HEK293T (cell line): Measurements from ENCODE around the gene LRRC8B.

Source experiments
- ARNT ChIP-seq: fragments of 450-650 bp; IDR thresholded peaks from 2 replicates; pipeline ENCODE4 v1.6.1; 2017; ENCODE audit warnings: mild to moderate bottlenecking
- BHLHE40 ChIP-seq: fragments of 450-650 bp; IDR thresholded peaks from 2 replicates; pipeline ENCODE4 v1.6.1; 2016; ENCODE audit warnings: mild to moderate bottlenecking, moderate library complexity, borderline replicate concordance
- ELF4 ChIP-seq: fragments of 450-650 bp; IDR thresholded peaks from 2 replicates; pipeline ENCODE4 v1.6.1; 2017; ENCODE audit warnings: antibody characterized with exemption
- FOXA1 ChIP-seq: fragments of 450-650 bp; IDR thresholded peaks from 2 replicates; pipeline ENCODE4 v1.6.1; 2016; ENCODE audit warnings: mild to moderate bottlenecking
- FOXK2 ChIP-seq: fragments of 450-650 bp; IDR thresholded peaks from 2 replicates; pipeline ENCODE4 v1.6.1; 2016; ENCODE audit warnings: mild to moderate bottlenecking
- L3MBTL2 ChIP-seq: fragments of 450-650 bp; conservative IDR thresholded peaks from 2 replicates; pipeline ENCODE4 v1.6.1; 2016; ENCODE audit warnings: mild to moderate bottlenecking
- SP1 ChIP-seq: fragments of 450-650 bp; IDR thresholded peaks from 2 replicates; pipeline ENCODE4 v1.6.1; 2017

DNA sequence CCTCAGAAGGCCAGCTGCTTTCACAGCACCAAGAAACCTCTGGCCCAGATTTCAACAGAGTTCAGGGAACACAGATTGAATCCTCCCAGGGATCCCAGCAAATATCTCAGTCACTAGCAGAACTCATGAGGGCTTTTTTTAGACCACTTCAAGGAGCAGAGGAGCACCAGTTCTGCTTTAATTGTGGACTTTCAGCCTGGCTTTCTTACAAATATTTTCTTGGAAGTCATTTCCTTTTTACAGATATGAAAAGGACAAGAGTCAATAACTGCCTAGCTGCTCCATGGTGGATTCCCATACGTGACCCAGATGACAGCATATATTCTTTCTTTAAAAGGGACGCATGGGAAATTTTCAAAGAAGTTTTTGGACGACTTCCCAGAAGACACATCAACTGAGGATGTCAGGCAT is 6.4 kb upstream of the LRRC8B start:
- TF ChIP-seq L3MBTL2 (no peak), ELF4 (no peak), SP1 (no peak), BHLHE40 (no peak), ARNT (no peak), FOXA1 (no peak), FOXK2 (no peak)
